Dermis microvascular lymphatic vessel endothelial cell (primary cell): ENCODE results near the gene DNAH2. TPM values are rescaled to one million over a fixed set of nuclear protein-coding genes. Genes with fewer than 3 reads are reported as not detected.
A peak's percentile ranks its signal among the peaks of the same experiment; 100 is the strongest.

ENCODE experiments used
- DNase-seq, 2 donors: peaks; one replicate each; pipeline versions ENCODE4 v3.0.0 to v3.0.0-alpha.2; 2010; ENCODE audit warnings: low read depth in 2 of 2
- total RNA-seq: library from RNA; depleted of rRNA; stranded (reverse); fragments of >200 nt; gene quantifications from 2 replicates; pipeline ENCODE4 v1.2.1, GENCODE V29; 2014

The DNAH2 gene
- total RNA-seq, 1 donor from 2014 or later = under 0.01 TPM

DNA sequence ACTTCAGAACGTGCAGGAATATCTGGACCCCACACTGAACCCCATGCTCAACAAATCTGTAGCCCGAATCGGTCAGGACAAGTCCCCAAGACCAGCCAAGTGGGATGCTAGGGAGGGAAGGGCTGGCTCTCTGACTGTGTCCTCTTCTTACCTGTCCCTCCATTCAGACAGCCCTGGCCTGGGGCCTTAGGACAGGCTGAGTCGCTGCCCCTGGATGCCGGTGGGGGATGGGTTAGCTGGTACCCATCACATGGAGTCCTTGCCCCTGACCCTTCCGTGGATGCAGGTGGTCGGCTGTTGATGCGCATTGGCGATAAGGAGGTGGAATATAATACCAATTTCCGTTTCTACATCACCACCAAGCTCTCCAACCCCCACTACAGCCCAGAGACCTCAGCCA, 100.5 kb downstream of the DNAH2 start:
- no peak for DNase-seq

DNA sequence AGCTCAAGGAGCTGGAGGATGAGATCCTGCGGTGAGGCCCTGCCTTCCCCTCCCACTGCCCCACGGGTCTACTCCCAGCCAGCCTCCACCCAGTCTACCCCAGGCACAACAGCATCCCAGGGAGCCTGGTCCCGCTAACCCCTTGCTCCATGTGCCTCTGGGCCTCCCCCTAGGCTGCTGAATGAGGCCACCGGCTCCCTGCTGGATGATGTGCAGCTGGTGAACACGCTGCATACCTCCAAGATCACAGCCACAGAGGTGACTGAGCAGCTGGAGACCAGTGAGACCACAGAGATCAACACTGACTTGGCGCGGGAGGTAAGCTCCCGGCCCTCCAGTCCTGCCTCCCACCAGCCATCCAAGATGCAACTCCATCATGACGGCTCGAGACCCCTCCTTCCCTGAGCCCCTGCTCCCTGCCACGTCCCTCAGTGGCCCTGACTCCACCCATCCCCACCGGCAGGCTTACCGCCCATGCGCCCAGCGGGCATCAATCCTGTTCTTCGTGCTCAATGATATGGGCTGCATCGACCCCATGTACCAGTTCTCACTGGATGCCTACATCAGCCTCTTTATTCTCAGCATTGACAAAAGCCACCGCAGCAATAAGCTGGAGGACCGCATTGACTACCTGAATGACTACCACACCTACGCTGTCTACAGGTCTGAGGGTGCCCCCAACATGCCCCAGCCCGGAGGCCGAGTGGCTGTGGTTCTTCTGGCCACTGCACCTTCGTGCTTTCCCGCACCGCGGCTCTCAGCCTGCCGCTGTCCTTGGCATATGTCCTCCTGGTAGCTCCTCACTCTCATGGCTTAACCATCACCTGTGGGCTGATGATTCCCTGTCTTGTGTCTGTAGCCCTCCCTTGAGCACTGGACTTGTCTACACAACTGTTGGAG, 101.5 kb downstream of the DNAH2 start:
- no peak for DNase-seq

DNA sequence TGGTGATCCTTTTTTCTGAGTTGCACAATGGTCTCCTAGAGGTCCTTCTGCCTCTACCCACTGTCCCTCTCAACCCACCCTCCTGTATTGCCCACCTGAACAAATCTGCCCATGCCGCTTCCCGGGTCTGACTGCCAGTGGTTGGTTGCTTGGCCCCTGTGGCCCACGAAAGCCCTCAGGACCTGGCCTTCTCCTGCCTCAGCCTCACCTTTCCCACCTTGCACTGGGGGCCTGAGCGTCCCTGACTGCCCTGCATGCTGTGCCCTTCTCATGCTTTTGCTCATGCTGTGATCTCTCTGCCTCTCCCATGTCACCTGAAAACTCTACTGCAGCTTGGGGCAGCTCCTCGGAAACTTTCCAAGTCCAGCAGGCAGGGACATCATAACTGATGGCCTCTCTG, 102.7 kb downstream of the DNAH2 start:
- DNase-seq = no peak

- DNase-seq = no peak
Measured at GRCh38 chr17:7822126-7822525, 104.6 kb downstream of the DNAH2 start.

DNA sequence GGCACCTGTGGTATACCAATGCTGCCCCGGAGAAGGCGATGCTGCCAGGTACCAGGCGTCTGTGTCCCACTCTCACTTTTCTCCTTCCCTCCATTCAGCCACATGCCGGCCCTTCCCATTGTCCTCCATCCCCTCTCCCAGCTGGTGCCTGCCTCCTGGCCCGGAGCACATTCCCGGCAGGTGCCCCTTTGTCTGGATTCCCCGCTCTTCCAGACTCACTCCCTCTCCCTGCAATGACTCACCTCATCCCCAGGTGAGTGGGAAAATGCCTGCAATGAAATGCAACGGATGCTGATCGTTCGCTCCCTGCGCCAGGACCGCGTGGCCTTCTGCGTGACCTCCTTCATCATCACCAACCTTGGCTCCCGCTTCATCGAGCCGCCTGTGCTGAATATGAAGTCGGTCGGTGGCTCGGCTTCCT, 106.0 kb downstream of the DNAH2 start:
- no peak for DNase-seq

GRCh38 chr17:7824021-7824924, 106.7 kb downstream of the DNAH2 start:
- DNase-seq = no peak

- DNase-seq = no peak
Measured at GRCh38 chr17:7825206-7825990, 107.9 kb downstream of the DNAH2 start.

DNA sequence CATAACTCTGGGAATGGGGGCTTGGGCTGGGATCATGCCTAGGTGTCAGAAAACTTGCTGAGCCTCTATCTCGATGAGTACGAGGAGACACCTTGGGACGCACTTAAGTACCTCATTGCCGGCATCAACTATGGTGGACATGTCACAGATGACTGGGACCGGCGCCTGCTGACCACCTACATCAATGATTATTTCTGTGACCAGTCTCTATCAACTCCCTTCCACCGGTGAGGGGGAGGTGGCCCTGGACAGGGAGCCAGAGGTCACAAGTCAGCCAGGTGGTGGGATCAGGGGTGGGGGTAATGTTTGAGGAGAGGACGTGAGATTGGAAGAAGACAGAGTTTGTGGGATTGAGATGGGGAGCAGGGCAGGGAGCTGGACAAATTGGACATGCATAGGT, 113.1 kb downstream of the DNAH2 start:
- no peak for DNase-seq

GRCh38 chr17:7831233-7831632, 113.7 kb downstream of the DNAH2 start:
- DNase-seq = no peak

GRCh38 chr17:7832431-7832830, 114.9 kb downstream of the DNAH2 start:
- DNase-seq = no peak

- DNase-seq = no peak
Measured at GRCh38 chr17:7833011-7833794, 115.7 kb downstream of the DNAH2 start.

GRCh38 chr17:7833795-7834541, 116.4 kb downstream of the DNAH2 start, which contains the start of gene KDM6B:
Gene KDM6B (plus strand): TSS chr17:7834217. CDS start chr17:7845555, 11,338 bp downstream.
- peak; percentile 75 to 92 for DNase-seq

- DNase-seq = peak in 1 of 2 donors; percentile 40
Measured at GRCh38 chr17:7834542-7834956, 117.0 kb downstream of the DNAH2 start.

- peak; percentile 97 to 99 for DNase-seq
Measured at GRCh38 chr17:7834957-7835813, 117.6 kb downstream of the DNAH2 start.

DNA sequence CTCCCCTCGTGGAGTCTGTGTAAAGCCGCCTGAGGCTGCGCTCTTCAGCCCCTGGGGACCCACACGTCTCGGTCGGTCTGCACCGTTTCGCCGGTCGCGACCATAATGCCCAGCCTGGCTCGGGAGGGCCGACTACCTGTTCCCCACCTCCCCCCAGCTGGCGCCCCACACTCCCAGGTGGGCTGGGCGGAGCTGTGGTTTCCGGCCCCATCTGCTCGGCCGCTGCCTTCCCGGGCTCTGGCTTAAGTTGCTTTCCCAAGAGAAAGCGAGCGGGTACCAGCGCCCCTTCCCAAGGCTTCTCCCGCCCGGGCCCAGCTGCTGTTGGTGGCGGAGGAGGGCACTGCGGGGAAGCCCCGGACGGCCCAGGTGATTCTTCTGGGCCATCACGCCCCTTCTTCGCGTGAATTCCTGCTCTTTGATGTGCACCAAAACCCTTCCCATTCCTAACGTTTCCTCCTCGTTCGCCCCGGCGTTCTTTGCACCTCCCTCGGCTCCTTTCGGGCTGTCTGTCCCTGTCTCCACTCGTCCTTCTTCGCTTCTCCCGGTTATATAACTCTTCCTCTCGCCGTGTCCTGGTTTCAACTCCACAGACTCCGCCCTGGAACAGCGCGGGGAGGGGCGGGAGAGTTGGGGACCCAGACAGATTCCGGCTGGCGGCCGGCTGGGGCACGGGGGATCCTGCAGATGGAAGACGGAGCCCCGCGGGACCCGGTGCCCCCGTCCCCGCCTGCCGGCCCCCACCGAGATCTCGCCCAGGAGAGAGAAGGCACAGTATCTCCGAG, 118.5 kb downstream of the DNAH2 start:
- DNase-seq = peak in 1 of 2 donors; percentile 43

DNA sequence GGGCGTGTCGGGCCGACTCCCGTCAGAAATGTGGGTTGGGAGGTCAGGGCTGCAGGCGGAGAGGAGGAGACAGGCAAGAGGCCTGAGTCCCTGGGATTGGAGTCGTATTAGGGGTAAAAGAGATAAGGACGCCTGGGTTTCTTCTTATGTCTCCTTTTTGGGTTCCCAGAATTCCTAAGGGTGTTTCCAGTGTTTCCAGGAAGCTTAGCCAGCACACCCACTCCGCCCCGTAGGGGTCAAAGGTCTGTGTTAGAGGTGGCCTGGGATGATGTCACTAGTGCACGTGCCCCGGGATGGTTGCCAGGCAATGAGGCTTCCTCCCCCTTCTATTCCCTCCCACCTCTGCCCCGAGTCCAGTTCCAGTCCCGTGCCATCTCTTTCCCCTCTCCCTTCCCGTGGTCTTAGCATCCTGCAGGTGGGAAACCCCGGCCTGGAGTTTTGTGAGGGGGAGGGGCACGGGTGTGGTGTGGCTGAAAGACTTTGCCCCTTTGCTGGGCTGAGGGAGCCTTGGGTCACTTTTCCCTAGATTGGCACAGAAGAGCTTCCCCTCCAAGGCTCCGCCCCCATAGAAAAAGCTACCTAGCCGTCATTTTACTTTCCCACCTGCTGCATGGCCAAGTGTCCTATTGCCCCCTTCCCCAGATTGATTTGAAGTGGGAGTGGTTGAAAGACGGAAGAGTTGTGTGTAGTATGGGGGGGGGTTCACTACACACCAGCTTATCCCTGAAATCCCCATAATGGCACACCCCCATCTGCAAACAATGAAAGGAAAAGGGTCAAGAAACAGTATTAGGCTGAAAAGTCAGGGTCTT, 119.3 kb downstream of the DNAH2 start:
- DNase-seq = peak; percentile 89 to 97

DNA sequence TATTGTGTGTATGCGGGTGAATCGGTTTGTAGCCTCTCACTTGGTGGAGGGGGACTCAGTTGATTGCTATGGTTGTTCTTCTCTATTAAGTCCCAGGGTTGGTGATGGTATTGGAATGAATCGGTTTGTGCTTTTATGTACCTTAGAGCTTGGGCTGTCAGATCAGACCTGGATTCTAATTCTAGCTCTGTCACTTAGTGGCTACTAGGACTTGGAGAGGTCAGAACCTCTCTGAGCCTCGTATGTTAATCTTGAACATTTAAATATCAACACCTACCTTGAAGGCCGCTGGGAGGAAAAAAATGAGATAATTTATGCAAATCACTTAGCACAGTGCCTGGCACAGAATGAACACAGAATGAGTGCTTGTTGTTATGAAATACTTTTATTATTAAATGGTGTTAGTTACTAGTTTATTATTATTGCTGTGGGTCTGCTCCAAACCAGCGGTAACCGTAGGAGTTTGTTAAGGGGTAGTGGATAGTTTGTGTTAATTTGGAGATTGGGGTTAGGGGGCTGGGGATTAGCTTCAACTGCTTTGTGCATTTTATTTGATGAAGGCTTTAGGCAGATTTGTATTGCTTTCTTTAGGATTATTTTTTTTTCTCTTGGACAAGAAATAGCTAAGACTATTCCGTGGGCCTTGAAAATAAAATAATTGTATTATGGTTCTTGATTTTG, 120.0 kb downstream of the DNAH2 start:
- no peak for DNase-seq
